Measurements from ENCODE around the gene DVL1. TPM values are rescaled to one million over a fixed set of nuclear protein-coding genes. Genes with fewer than 3 reads are reported as not detected.

Gene DVL1
- total RNA-seq, 2 experiments from 2014 or later, result 37.6 to 38.6 TPM

DNA sequence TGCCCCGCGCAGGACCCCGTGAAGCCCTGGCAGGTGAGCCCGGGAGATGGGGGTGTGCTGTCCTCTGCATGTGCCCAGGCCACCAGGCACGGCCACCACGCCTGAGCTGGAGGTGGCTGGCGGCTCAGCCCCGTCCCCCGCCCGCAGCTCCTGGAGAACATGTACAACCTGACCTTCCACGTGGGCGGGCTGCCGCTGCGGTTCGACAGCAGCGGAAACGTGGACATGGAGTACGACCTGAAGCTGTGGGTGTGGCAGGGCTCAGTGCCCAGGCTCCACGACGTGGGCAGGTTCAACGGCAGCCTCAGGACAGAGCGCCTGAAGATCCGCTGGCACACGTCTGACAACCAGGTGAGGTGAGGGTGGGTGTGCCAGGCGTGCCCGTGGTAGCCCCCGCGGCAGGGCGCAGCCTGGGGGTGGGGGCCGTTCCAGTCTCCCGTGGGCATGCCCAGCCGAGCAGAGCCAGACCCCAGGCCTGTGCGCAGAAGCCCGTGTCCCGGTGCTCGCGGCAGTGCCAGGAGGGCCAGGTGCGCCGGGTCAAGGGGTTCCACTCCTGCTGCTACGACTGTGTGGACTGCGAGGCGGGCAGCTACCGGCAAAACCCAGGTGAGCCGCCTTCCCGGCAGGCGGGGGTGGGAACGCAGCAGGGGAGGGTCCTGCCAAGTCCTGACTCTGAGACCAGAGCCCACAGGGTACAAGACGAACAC is 16.3 kb downstream of the DVL1 start:
- Mint-ChIP-seq H3K27ac (no peak overlapping the region), H3K4me1 (ENCODE audit: low read depth) (no peaks in the 10 kb centered on the region), H3K27me3 (no peaks in the 10 kb centered on the region), H3K4me3 (no peak overlapping the region), H3K9me3 (no peaks in the 10 kb centered on the region), H3K36me3 (no peaks in the 10 kb centered on the region)
- ChIA-PET POLR2A (interaction anchor here (1.9 kb wide), 1 partner anchor 13 kb away, joined by 4 read pairs; no protein-coding TSS in a partner anchor), CTCF (no interaction called here)
- no peak for DNase-seq
- intact Hi-C loops (cut with micrococcal nuclease), result no loop called here

DNA sequence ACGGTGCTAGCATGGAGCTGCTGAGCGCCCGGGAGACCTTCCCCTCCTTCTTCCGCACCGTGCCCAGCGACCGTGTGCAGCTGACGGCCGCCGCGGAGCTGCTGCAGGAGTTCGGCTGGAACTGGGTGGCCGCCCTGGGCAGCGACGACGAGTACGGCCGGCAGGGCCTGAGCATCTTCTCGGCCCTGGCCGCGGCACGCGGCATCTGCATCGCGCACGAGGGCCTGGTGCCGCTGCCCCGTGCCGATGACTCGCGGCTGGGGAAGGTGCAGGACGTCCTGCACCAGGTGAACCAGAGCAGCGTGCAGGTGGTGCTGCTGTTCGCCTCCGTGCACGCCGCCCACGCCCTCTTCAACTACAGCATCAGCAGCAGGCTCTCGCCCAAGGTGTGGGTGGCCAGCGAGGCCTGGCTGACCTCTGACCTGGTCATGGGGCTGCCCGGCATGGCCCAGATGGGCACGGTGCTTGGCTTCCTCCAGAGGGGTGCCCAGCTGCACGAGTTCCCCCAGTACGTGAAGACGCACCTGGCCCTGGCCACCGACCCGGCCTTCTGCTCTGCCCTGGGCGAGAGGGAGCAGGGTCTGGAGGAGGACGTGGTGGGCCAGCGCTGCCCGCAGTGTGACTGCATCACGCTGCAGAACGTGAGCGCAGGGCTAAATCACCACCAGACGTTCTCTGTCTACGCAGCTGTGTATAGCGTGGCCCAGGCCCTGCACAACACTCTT is 17.0 kb downstream of the DVL1 start:
- Mint-ChIP-seq H3K36me3 (no peaks in the 10 kb centered on the region), H3K4me3 (no peak overlapping the region), H3K4me1 (ENCODE audit: low read depth) (no peaks in the 10 kb centered on the region), H3K27ac (no peak overlapping the region), H3K9me3 (no peaks in the 10 kb centered on the region), H3K27me3 (no peaks in the 10 kb centered on the region)
- ChIA-PET CTCF (no interaction called here), POLR2A (interaction anchor here (1.9 kb wide), 1 partner anchor 13 kb away, joined by 4 read pairs; no protein-coding TSS in a partner anchor)
- intact Hi-C loops (cut with micrococcal nuclease), result no loop called here
- no peak for DNase-seq

DNA sequence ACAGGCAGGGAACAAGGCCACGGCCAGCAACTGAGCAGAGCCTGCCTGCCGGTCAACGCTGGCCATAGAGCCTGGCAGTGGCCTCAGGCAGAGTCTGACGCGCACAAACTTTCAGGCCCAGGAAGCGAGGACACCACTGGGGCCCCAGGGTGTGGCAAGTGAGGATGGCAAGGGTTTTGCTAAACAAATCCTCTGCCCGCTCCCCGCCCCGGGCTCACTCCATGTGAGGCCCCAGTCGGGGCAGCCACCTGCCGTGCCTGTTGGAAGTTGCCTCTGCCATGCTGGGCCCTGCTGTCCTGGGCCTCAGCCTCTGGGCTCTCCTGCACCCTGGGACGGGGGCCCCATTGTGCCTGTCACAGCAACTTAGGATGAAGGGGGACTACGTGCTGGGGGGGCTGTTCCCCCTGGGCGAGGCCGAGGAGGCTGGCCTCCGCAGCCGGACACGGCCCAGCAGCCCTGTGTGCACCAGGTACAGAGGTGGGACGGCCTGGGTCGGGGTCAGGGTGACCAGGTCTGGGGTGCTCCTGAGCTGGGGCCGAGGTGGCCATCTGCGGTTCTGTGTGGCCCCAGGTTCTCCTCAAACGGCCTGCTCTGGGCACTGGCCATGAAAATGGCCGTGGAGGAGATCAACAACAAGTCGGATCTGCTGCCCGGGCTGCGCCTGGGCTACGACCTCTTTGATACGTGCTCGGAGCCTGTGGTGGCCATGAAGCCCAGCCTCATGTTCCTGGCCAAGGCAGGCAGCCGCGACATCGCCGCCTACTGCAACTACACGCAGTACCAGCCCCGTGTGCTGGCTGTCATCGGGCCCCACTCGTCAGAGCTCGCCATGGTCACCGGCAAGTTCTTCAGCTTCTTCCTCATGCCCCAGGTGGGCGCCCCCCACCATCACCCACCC is 17.9 kb downstream of the DVL1 start, which contains the start of gene TAS1R3:
Gene TAS1R3 (plus strand): TSS at position 213 of the 898 bp plus-strand sequence. CDS start 66 bp downstream, at position 279.
- H3K27me3 Mint-ChIP-seq, result no peaks in the 10 kb centered on the region
- no peak for DNase-seq
- no peaks in the 10 kb centered on the region for H3K36me3 Mint-ChIP-seq
- CTCF ChIA-PET, result no interaction called here
- POLR2A ChIA-PET, result interaction anchor here (0.9 to 1.9 kb wide), 2 partner anchors 12 to 20 kb away, joined by 3 to 4 read pairs; no protein-coding TSS in a partner anchor
- peaks cover under 1% of the 10 kb centered on the region for H3K4me1 Mint-ChIP-seq (ENCODE audit: low read depth)
- H3K9me3 Mint-ChIP-seq, result no peaks in the 10 kb centered on the region
- intact Hi-C loops (cut with micrococcal nuclease), result no loop called here
- H3K27ac Mint-ChIP-seq, result no peak within 1 kb of the TSS
- H3K4me3 Mint-ChIP-seq, result no peak within 1 kb of the TSS

DNA sequence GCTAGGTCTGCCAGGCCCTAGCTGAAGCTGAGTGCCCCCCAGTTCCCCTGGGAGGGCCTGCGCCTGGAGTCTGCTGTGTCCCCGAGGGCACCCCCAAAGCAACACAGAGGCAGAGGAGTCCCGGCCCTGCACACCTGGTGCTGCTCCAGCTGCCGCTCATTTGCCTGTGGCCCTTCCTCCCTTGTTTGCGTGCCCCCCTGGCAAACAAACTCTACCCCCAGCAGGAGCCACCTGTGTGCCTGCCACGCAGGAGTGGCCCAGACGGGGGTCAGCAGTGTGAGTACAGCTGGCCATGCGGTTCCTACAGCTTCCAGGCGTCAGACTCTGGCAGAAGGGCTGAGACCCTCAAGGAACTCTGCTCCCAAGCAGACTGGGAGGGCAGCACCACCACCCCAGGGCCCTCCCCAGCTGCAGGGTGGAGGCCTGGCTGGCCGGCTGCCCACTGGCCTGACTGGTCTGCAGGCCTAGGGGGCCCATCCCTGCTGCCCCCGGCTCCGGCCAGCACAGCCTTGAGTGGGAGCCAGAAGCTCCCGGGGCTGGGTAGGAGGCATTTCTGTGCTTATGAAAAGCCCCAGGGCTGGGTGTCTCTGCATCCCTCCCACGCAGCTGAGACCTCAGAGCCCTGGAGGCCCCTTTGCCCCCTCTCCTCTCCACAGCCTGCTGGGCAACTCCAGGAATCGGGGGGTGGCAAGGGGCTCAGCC is 18.7 kb downstream of the DVL1 start:
- Mint-ChIP-seq H3K4me1 (ENCODE audit: low read depth) (peaks cover 8% of the 10 kb centered on the region), H3K36me3 (no peaks in the 10 kb centered on the region), H3K27ac (no peak overlapping the region), H3K4me3 (no peak overlapping the region), H3K9me3 (no peaks in the 10 kb centered on the region), H3K27me3 (no peaks in the 10 kb centered on the region)
- intact Hi-C loops (cut with micrococcal nuclease), result no loop called here
- ChIA-PET POLR2A (interaction anchor here (0.9 kb wide), 1 partner anchor 19 kb away, joined by 3 read pairs; no protein-coding TSS in a partner anchor), CTCF (no interaction called here)
- no peak for DNase-seq

GRCh38 chr1:1329304-1330210 is 19.7 kb downstream of the DVL1 start:
- H3K4me1 Mint-ChIP-seq (ENCODE audit: low read depth), result peaks cover 8% of the 10 kb centered on the region
- no peaks in the 10 kb centered on the region for H3K36me3 Mint-ChIP-seq
- ChIA-PET CTCF (no interaction called here), POLR2A (no interaction called here)
- H3K27me3 Mint-ChIP-seq, result no peaks in the 10 kb centered on the region
- intact Hi-C loops (cut with micrococcal nuclease), result no loop called here
- H3K27ac Mint-ChIP-seq, result no peak overlapping the region
- no peaks in the 10 kb centered on the region for H3K9me3 Mint-ChIP-seq
- no peak overlapping the region for H3K4me3 Mint-ChIP-seq
- no peak for DNase-seq

GRCh38 chr1:1328254-1328653 is 21.0 kb downstream of the DVL1 start:
- no peaks in the 10 kb centered on the region for H3K9me3 Mint-ChIP-seq
- peaks cover 1% of the 10 kb centered on the region for H3K36me3 Mint-ChIP-seq
- H3K4me3 Mint-ChIP-seq, result no peak overlapping the region
- CTCF ChIA-PET, result no interaction called here
- peaks cover 14% of the 10 kb centered on the region for H3K4me1 Mint-ChIP-seq (ENCODE audit: low read depth)
- intact Hi-C loops (cut with micrococcal nuclease), result no loop called here
- no peak for DNase-seq
- no peaks in the 10 kb centered on the region for H3K27me3 Mint-ChIP-seq
- POLR2A ChIA-PET, result no interaction called here
- H3K27ac Mint-ChIP-seq, result no peak overlapping the region

DNA sequence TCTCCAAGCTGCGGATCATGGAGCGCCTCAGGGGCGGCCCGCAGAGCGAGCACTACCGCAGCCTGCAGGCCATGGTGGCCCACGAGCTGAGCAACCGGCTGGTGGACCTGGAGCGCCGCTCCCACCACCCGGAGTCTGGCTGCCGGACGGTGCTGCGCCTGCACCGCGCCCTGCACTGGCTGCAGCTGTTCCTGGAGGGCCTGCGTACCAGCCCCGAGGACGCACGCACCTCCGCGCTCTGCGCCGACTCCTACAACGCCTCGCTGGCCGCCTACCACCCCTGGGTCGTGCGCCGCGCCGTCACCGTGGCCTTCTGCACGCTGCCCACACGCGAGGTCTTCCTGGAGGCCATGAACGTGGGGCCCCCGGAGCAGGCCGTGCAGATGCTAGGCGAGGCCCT is 21.9 kb downstream of the DVL1 start:
- CTCF ChIA-PET, result no interaction called here
- intact Hi-C loops (cut with micrococcal nuclease), result no loop called here
- Mint-ChIP-seq H3K9me3 (no peaks in the 10 kb centered on the region), H3K27ac (no peak overlapping the region), H3K4me1 (ENCODE audit: low read depth) (peaks cover 20% of the 10 kb centered on the region), H3K4me3 (no peak overlapping the region), H3K36me3 (peaks cover 1% of the 10 kb centered on the region), H3K27me3 (no peaks in the 10 kb centered on the region)
- DNase-seq, result no peak
- POLR2A ChIA-PET, result no interaction called here

DNA sequence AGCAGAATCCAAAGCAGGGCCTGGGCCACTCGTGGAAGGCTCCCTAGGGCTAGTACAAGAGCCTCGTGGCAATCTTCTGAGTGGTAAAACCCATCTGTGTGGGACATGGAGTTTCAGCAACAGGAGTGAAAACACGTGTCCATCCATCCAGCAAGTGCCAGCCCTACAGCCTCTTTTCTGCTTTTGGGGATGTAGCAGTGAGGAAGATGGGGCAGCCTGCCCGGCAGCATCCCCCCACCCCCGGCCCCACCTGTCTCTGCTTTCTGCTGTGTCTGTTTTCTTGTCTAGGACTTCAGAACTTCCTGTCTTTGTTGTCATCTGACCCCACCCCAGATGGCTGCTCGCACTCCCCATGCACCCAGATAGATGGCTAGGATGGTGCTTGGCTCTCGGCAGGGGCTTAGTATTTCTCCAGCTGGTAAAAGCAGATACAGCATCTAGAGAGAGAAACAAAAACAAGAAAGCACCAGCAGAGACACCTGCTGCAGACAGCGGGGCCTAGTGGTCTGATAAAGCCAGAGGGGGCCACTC is 23.1 kb downstream of the DVL1 start:
- ChIA-PET CTCF (interaction anchor here (1.5 kb wide), 1 partner anchor 46 kb away, joined by 5 read pairs; no protein-coding TSS in a partner anchor), POLR2A (no interaction called here)
- Mint-ChIP-seq H3K9me3 (no peaks in the 10 kb centered on the region), H3K27ac (peak overlapping the region; percentile 42), H3K4me1 (ENCODE audit: low read depth) (peaks cover 28% of the 10 kb centered on the region), H3K36me3 (peaks cover 1% of the 10 kb centered on the region), H3K27me3 (no peaks in the 10 kb centered on the region), H3K4me3 (peak overlapping the region; percentile 65)
- DNase-seq, result no peak
- intact Hi-C loops (cut with micrococcal nuclease), result no loop called here

DNA sequence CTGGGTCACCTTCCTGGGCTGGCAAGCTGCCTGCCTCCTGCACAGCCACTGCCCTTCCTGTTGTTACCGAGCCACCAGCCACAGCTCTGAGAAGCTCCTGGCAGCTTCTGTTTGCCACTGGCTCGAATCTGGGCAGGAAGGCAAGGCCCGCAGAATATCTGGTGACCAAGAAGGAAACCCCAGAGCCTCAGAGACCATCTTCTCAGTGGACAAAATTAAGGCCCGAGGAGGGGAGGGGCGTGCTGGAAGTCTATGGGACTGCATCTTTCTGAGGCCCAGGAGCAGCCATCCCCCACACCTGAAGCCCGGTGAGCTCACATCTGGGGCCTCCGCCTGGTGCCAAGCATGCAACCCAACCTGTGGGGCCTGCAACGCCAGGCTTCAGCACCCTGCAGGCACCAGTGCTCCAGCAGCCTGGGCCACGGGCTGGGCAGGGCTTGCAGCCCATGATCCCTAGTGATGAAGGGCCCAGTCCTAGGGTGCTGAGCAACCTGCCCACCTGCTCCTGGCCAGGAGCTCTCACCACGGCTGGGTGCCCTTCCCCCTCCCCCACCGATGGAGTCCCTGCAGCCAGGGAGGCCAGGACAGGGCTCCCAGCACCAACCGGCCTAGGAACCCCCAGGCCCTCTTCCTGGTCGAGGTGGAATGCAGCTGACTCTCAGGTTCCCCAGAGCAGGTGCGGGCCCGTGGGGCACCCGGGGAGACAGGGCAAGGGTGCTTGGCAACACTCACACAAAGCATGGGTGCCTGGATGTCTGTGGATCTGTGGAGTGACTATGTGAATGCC is 23.7 kb downstream of the DVL1 start:
- Mint-ChIP-seq H3K36me3 (peaks cover 1% of the 10 kb centered on the region), H3K4me3 (peak overlapping the region; percentile 65), H3K27ac (peak overlapping the region; percentile 62), H3K4me1 (ENCODE audit: low read depth) (peaks cover 28% of the 10 kb centered on the region), H3K9me3 (no peaks in the 10 kb centered on the region), H3K27me3 (no peaks in the 10 kb centered on the region)
- ChIA-PET CTCF (interaction anchor here (1.1 to 1.5 kb wide), 2 partner anchors 23 to 46 kb away, joined by 5 read pairs; no protein-coding TSS in a partner anchor), POLR2A (interaction anchor here (0.7 kb wide), 1 partner anchor 50 kb away, joined by 3 read pairs; the partner anchor contains the start of gene AURKAIP1)
- intact Hi-C loops (cut with micrococcal nuclease), result no loop called here
- DNase-seq, result no peak
